Neural progenitor cell (in vitro differentiated cells): Measurements from ENCODE around the gene DLG2. TPM values are rescaled to one million over a fixed set of nuclear protein-coding genes. Genes with fewer than 3 reads are reported as not detected.

ENCODE experiments used
- DNase-seq: peaks from one replicate; pipeline ENCODE4 v3.0.0-alpha.2; 2016; ENCODE audit warnings: low spot score
- H2AFZ ChIP-seq: fragments of 200-600 bp; sonication (generic); replicated peaks from 2 replicates; pipeline ENCODE4 v1.6.1; 2016; ENCODE audit warnings: antibody characterized with exemption
- H3F3A ChIP-seq: fragments of 200-600 bp; sonication (generic); 2 replicates; pipeline ENCODE4 v1.6.1; 2016; ENCODE audit warnings: antibody characterized with exemption, low read depth
- H3K27ac ChIP-seq: fragments of 200-600 bp; sonication (generic); 2 replicates; pipeline ENCODE4 v1.5.1; 2016; ENCODE audit warnings: mild to moderate bottlenecking
- H3K27me3 ChIP-seq: fragments of 200-600 bp; sonication (generic); 2 replicates; pipeline ENCODE4 v1.6.1; 2016; ENCODE audit warnings: mild to moderate bottlenecking, moderate library complexity
- H3K36me3 ChIP-seq: fragments of 200-600 bp; sonication (generic); 2 replicates; pipeline ENCODE4 v1.5.1; 2016
- H3K4me1 ChIP-seq: fragments of 200-600 bp; sonication (generic); 2 replicates; pipeline ENCODE4 v1.6.1; 2016; ENCODE audit warnings: mixed run types
- H3K4me2 ChIP-seq: fragments of 200-600 bp; sonication (generic); 2 replicates; pipeline ENCODE4 v1.6.1; 2016
- H3K4me3 ChIP-seq: fragments of 200-600 bp; sonication (generic); 2 replicates; pipeline ENCODE4 v1.5.1; 2016
- H3K79me2 ChIP-seq: fragments of 200-600 bp; sonication (generic); 2 replicates; pipeline ENCODE4 v1.6.1; 2016; ENCODE audit warnings: low read depth
- H3K9ac ChIP-seq: fragments of 200-600 bp; sonication (generic); 2 replicates; pipeline ENCODE4 v1.6.1; 2016
- H3K9me3 ChIP-seq: fragments of 200-600 bp; sonication (generic); 2 replicates; pipeline ENCODE4 v1.5.1; 2016; ENCODE audit warnings: low read depth
- H4K20me1 ChIP-seq: fragments of 200-600 bp; sonication (generic); 2 replicates; pipeline ENCODE4 v1.6.1; 2016; ENCODE audit warnings: low read depth
- H3K27ac Mint-ChIP-seq: 3 replicates; pipeline ENCODE4 v1.8.0; 2021; ENCODE audit warnings: mixed read lengths
- H3K27me3 Mint-ChIP-seq: 2 replicates; pipeline ENCODE4 v1.8.0; 2022; ENCODE audit warnings: low read depth, mild to moderate bottlenecking, inconsistent platforms, moderate library complexity, mixed read lengths; ENCODE audit not compliant: insufficient read depth
- H3K36me3 Mint-ChIP-seq: 3 replicates; pipeline ENCODE4 v1.8.0; 2021; ENCODE audit warnings: mixed read lengths
- H3K4me1 Mint-ChIP-seq: 3 replicates; pipeline ENCODE4 v1.8.0; 2021; ENCODE audit warnings: mixed read lengths
- H3K4me3 Mint-ChIP-seq: 3 replicates; pipeline ENCODE4 v1.8.0; 2021; ENCODE audit warnings: mild to moderate bottlenecking, moderate library complexity, mixed read lengths
- H3K9me3 Mint-ChIP-seq: 3 replicates; pipeline ENCODE4 v1.8.0; 2020; ENCODE audit warnings: mixed read lengths
- CTCF ChIP-seq: fragments of 200-600 bp; sonication (generic); IDR thresholded peaks from 2 replicates; pipeline ENCODE4 v1.5.1; 2017; ENCODE audit warnings: antibody characterized with exemption, mild to moderate bottlenecking
- EZH2 ChIP-seq: fragments of 200-600 bp; sonication (generic); IDR thresholded peaks from 2 replicates; pipeline ENCODE4 v1.6.1; 2017; ENCODE audit warnings: antibody characterized with exemption, mild to moderate bottlenecking, moderate library complexity
- EZH2phosphoT487 ChIP-seq: fragments of 200-600 bp; sonication (generic); IDR thresholded peaks from 2 replicates; pipeline ENCODE4 v1.6.1; 2017; ENCODE audit warnings: antibody characterized with exemption
- total RNA-seq: library from RNA; depleted of rRNA; stranded (reverse); fragments of >200 nt; gene quantifications from 2 replicates; pipeline ENCODE4 v1.2.3, GENCODE V29; 2015; ENCODE audit warnings: low replicate concordance

The DLG2 gene
- total RNA-seq, 1 donor from 2014 or later = 7.5 TPM

DNA sequence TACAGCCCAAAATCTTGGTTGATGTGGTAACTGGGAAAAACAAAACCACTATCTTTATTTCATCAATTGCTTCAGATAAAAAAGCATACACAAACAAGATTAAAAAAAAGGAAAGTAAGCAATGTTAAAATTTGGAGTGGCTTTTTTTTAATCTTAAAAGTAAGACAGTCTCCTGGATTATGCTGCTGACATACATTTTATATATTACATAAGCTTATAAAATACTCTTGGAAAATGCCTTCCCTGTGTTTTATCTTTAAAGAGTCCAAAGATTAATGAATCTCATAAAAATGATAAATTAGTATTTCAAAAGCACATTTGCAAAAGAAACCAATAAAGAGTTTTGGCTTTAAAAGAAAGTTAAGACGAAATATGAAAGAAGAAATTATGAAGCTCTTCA, 132.7 kb downstream of the DLG2 start:
- no peaks in the 10 kb centered on the region for H3K4me1 Mint-ChIP-seq
- no peak for DNase-seq
- no peaks in the 10 kb centered on the region for H3K9me3 Mint-ChIP-seq
- Histone ChIP-seq H3K27ac (no peak overlapping the region), H3K4me3 (no peak overlapping the region), H3K36me3 (no peaks in the 10 kb centered on the region), H3K4me1 (no peaks in the 10 kb centered on the region), H3K9me3 (no peaks in the 10 kb centered on the region), H3K9ac (no peak overlapping the region), H4K20me1 (no peaks in the 10 kb centered on the region), H3K79me2 (no peaks in the 10 kb centered on the region), H2AFZ (no peak overlapping the region), H3K4me2 (no peak overlapping the region), H3F3A (no peaks in the 10 kb centered on the region), H3K27me3 (no peaks in the 10 kb centered on the region)
- H3K36me3 Mint-ChIP-seq = no peaks in the 10 kb centered on the region
- no peak overlapping the region for H3K27ac Mint-ChIP-seq
- H3K4me3 Mint-ChIP-seq = no peak overlapping the region
- H3K27me3 Mint-ChIP-seq = peaks cover 2% of the 10 kb centered on the region
- TF ChIP-seq EZH2 (no peak), CTCF (no peak), EZH2phosphoT487 (no peak)

DNA sequence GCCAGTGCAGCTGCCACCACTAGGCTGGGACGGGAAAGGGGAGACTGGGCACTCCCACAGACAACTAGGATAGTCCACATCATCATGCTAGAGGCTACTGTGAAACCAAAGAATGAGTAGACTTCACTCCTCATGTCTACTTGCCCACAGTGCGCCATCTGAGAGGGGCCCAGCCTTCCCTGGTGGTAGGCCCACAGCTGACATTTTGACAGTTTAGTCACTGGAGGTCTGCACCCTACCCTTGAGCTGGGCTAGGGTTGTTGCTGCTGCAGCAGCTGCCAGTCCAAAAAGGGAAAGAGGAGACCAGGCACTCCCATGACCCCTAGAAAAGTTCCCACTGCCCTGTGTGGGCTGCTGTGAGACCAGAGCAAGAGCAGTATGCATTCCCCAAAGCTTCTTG, 141.2 kb downstream of the DLG2 start:
- no peaks in the 10 kb centered on the region for H3K4me1 ChIP-seq
- H3K9me3 ChIP-seq = no peaks in the 10 kb centered on the region
- no peaks in the 10 kb centered on the region for H3F3A ChIP-seq
- no peak for DNase-seq
- Mint-ChIP-seq H3K27ac (no peak overlapping the region), H3K27me3 (no peaks in the 10 kb centered on the region), H3K36me3 (peaks cover 3% of the 10 kb centered on the region), H3K4me1 (no peaks in the 10 kb centered on the region), H3K9me3 (peaks cover 4% of the 10 kb centered on the region), H3K4me3 (no peak overlapping the region)
- H4K20me1 ChIP-seq = no peaks in the 10 kb centered on the region
- H3K9ac ChIP-seq = no peak overlapping the region
- H3K79me2 ChIP-seq = no peaks in the 10 kb centered on the region
- H3K27me3 ChIP-seq = no peaks in the 10 kb centered on the region
- no peak overlapping the region for H3K4me2 ChIP-seq
- TF ChIP-seq EZH2phosphoT487 (no peak), CTCF (no peak), EZH2 (no peak)
- H3K27ac ChIP-seq = no peak overlapping the region
- no peak overlapping the region for H2AFZ ChIP-seq
- H3K4me3 ChIP-seq = no peak overlapping the region
- H3K36me3 ChIP-seq = no peaks in the 10 kb centered on the region

- no peak overlapping the region for H3K4me3 Mint-ChIP-seq
- no peak overlapping the region for H3K27ac Mint-ChIP-seq
- no peak overlapping the region for H3K9ac ChIP-seq
- H3K4me2 ChIP-seq = no peak overlapping the region
- no peaks in the 10 kb centered on the region for H4K20me1 ChIP-seq
- no peaks in the 10 kb centered on the region for H3K4me1 ChIP-seq
- H3K9me3 Mint-ChIP-seq = peaks cover 4% of the 10 kb centered on the region
- no peaks in the 10 kb centered on the region for H3K79me2 ChIP-seq
- H3K36me3 Mint-ChIP-seq = peaks cover 3% of the 10 kb centered on the region
- no peaks in the 10 kb centered on the region for H3K27me3 ChIP-seq
- H3K9me3 ChIP-seq = no peaks in the 10 kb centered on the region
- no peaks in the 10 kb centered on the region for H3K4me1 Mint-ChIP-seq
- no peak for DNase-seq
- H3K4me3 ChIP-seq = no peak overlapping the region
- no peak overlapping the region for H3K27ac ChIP-seq
- H3F3A ChIP-seq = no peaks in the 10 kb centered on the region
- TF ChIP-seq CTCF = no peak
- no peak for TF ChIP-seq EZH2
- no peak for TF ChIP-seq EZH2phosphoT487
- H3K36me3 ChIP-seq = no peaks in the 10 kb centered on the region
- H2AFZ ChIP-seq = no peak overlapping the region
- no peaks in the 10 kb centered on the region for H3K27me3 Mint-ChIP-seq
Measured at GRCh38 chr11:85483861-85484260, 143.3 kb downstream of the DLG2 start.
